Right kidney (tissue), 1 donor: ENCODE data around the gene SYNDIG1.

Source experiments
- DNase-seq: peaks from one replicate; pipeline ENCODE4 v3.0.0-alpha.2; 2016

The SYNDIG1 gene

GRCh38 chr20:24584538-24585356 is 115.3 kb downstream of the SYNDIG1 start:
- no peak for DNase-seq

- no peak for DNase-seq
Observed at GRCh38 chr20:24585796-24586522, 116.5 kb downstream of the SYNDIG1 start.

GRCh38 chr20:24586523-24586840 is 117.1 kb downstream of the SYNDIG1 start:
- no peak for DNase-seq

GRCh38 chr20:24587384-24588046 is 118.1 kb downstream of the SYNDIG1 start:
- DNase-seq: no peak

GRCh38 chr20:24588047-24588635 is 118.7 kb downstream of the SYNDIG1 start:
- DNase-seq: no peak

GRCh38 chr20:24588725-24589340 is 119.4 kb downstream of the SYNDIG1 start:
- no peak for DNase-seq

- DNase-seq: no peak
Observed at GRCh38 chr20:24589381-24589780, 120.0 kb downstream of the SYNDIG1 start.

- no peak for DNase-seq
Observed at GRCh38 chr20:24589815-24590177, 120.4 kb downstream of the SYNDIG1 start.

GRCh38 chr20:24590178-24590982 is 121.0 kb downstream of the SYNDIG1 start:
- DNase-seq: peak; percentile 25

GRCh38 chr20:24597051-24597450 is 127.6 kb downstream of the SYNDIG1 start:
- DNase-seq: no peak

- DNase-seq: no peak
Observed at GRCh38 chr20:24598346-24598745, 128.9 kb downstream of the SYNDIG1 start.

GRCh38 chr20:24598996-24599395 is 129.6 kb downstream of the SYNDIG1 start:
- no peak for DNase-seq

- no peak for DNase-seq
Observed at GRCh38 chr20:24600012-24600411, 130.6 kb downstream of the SYNDIG1 start.

GRCh38 chr20:24603454-24603853 is 134.0 kb downstream of the SYNDIG1 start:
- DNase-seq: no peak

- no peak for DNase-seq
Observed at GRCh38 chr20:24604966-24605665, 135.7 kb downstream of the SYNDIG1 start.

- DNase-seq: no peak
Observed at GRCh38 chr20:24605937-24606455, 136.6 kb downstream of the SYNDIG1 start.

- no peak for DNase-seq
Observed at GRCh38 chr20:24607402-24607801, 138.0 kb downstream of the SYNDIG1 start.

GRCh38 chr20:24608926-24609667 is 139.7 kb downstream of the SYNDIG1 start:
- DNase-seq: no peak

- no peak for DNase-seq
Observed at GRCh38 chr20:24609757-24610156, 140.3 kb downstream of the SYNDIG1 start.
